AG04450 (cell line): ENCODE measurements around the gene SPATC1L. TPM values are rescaled to one million over a fixed set of nuclear protein-coding genes. Genes with fewer than 3 reads are reported as not detected.

ENCODE experiments used
- CTCF ChIA-PET: fragments of 300-600, 350-600 bp; formaldehyde crosslinking; extraction: SDS; loops from one replicate; lab custom pipeline; 2022; ENCODE audit warnings: antibody characterized with exemption, inconsistent platforms; lab: Charles Lee
- POLR2A ChIA-PET: fragments of 350-600 bp; formaldehyde crosslinking; extraction: SDS; loops from one replicate; lab custom pipeline; 2021; ENCODE audit warnings: antibody characterized with exemption, inconsistent platforms; lab: Yijun Ruan, JAX
- DNase-seq: peaks from one replicate; pipeline ENCODE4 v3.0.0-alpha.2; 2011; ENCODE audit warnings: low read depth, low spot score
- H3K27ac ChIP-seq: one replicate; pipeline ENCODE4 v1.5.1; 2012; ENCODE audit warnings: low read depth, low read length, control low read depth
- H3K27me3 ChIP-seq: one replicate; pipeline ENCODE4 v1.6.0; 2012; ENCODE audit warnings: low read length; ENCODE audit not compliant: control insufficient read depth, insufficient read depth
- H3K4me3 ChIP-seq: 2 replicates; pipeline ENCODE4 v1.5.1; 2011; ENCODE audit warnings: mild to moderate bottlenecking, low read depth, low read length, control low read depth
- H3K9me3 ChIP-seq: 2 replicates; pipeline ENCODE4 v1.5.1; 2012; ENCODE audit warnings: low read length; ENCODE audit not compliant: control insufficient read depth, insufficient read depth
- polyA plus RNA-seq: library from polyadenylated mRNA; depleted of rRNA; stranded (reverse); fragments of >200 nt; gene quantifications from 2 replicates; pipeline ENCODE4 v1.2.3, GENCODE V29; 2011
- TF ChIP-seq, protein P1 (sequence below): IDR thresholded peaks from 2 replicates; pipeline ENCODE4 v1.5.1; 2011; ENCODE audit warnings: low read depth, low read length, control low read depth, inconsistent platforms

SPATC1L gene
- polyA plus RNA-seq, 1 experiment, result 1.6 TPM

DNA sequence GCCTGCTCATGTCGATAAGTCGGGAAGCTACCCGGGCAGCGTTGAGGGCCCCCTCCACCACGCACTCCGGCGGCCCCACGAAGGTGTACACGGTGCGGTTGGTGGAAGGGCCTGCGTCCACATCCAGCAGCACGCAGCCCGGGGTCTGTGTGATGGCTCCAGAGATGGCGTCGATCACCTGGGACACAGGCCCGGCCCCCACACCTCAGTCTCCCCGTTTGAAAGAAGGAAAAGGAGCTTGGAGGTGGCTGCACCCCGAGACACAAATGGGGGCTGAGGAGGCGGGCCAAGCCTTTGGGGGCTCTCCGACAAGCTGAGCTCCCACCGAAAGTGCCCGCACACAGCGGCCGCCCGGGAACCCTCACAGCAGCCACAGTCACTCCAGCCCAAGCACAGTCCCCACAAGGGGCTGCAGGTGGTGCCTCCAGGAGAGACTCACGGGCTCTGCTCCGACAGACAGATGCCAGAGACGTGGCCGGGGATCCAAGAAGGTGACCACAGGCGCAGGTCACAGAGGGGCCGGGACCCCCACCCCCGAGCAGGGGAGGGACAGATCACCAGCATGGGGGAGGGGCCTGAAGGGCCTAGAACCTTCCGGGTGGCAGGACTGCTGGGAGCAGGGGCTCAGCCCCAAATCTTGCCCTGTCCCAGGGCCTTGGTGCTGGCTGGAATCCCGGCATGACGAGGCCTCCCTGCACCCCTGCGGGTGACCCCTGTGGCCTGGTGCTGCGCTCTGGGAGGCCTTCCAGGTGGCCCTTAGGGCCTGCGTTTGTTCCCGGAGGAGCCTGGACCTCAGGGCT, 29.9 kb downstream of the SPATC1L start:
- TF ChIP-seq, protein P1, sequence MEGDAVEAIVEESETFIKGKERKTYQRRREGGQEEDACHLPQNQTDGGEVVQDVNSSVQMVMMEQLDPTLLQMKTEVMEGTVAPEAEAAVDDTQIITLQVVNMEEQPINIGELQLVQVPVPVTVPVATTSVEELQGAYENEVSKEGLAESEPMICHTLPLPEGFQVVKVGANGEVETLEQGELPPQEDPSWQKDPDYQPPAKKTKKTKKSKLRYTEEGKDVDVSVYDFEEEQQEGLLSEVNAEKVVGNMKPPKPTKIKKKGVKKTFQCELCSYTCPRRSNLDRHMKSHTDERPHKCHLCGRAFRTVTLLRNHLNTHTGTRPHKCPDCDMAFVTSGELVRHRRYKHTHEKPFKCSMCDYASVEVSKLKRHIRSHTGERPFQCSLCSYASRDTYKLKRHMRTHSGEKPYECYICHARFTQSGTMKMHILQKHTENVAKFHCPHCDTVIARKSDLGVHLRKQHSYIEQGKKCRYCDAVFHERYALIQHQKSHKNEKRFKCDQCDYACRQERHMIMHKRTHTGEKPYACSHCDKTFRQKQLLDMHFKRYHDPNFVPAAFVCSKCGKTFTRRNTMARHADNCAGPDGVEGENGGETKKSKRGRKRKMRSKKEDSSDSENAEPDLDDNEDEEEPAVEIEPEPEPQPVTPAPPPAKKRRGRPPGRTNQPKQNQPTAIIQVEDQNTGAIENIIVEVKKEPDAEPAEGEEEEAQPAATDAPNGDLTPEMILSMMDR, result no peak
- Histone ChIP-seq H3K4me3 (no peak overlapping the region), H3K27ac (no peak overlapping the region), H3K27me3 (no peaks in the 10 kb centered on the region), H3K9me3 (no peaks in the 10 kb centered on the region; the same call in 1 of the 2 replicates)
- POLR2A ChIA-PET, result no interaction called here
- DNase-seq, result no peak
- CTCF ChIA-PET, result interaction anchor here (1.5 to 2.6 kb wide), 3 partner anchors 11 to 33 kb away, joined by 4 to 31 read pairs (median 5); no protein-coding TSS in a partner anchor

DNA sequence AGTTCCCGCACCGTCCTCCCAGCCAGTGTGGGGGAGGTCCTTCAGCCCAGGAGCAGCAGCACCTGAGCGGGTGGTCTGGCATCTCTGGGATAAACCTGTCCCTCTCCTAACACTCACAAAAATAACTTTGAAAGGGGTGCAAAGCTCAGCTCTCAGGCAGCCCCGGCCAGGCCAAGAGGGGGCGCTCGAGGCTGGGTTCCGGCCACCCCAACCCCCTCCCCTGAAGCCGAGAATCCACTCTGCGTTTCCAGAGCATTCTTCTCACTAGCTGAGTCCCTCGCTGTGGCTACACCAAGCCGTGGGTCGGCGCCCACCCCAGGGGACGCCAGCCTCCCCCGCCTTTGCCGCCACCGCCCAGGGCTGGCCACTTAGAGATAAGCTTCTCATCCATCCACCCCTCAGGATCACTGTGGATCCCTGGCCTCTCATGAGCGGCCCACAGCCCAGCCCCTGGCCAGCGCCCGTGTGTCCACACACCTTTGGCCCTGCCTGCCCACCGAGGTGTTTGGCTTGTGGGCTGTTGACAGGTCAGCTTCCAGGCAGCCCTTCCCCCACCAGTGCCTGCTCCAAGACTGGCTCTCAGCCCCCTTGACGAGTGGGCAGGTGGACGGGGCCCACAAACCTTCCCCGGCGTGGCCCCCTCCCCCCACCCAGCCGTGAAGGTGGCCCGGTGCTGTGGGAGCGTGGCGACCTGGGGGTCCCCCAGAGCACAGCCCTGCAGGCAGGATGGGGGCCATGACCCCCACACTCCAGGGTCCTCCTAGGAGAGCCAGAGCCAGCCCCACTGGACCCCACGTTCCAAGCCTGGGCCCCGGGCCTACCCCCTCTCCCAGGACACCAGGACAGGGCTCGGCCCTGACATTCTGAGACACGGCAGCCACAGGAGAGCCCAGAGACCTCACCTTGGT, 30.8 kb downstream of the SPATC1L start:
- H3K4me3 ChIP-seq, result no peak overlapping the region
- no peak for DNase-seq
- no peaks in the 10 kb centered on the region for H3K27me3 ChIP-seq
- TF ChIP-seq, protein P1, result peak; percentile 84
- ChIA-PET POLR2A (interaction anchor here (0.7 to 1.0 kb wide), 2 partner anchors 74 to 132 kb away, joined by 3 read pairs; partner anchors contain the start of genes MCM3AP and YBEY), CTCF (interaction anchor here (0.6 to 2.6 kb wide), 16 partner anchors 8 to 481 kb away, joined by 3 to 31 read pairs (median 4); a partner anchor contains a TSS)
- H3K9me3 ChIP-seq, result no peaks in the 10 kb centered on the region; the same call in 1 of the 2 replicates
- no peak overlapping the region for H3K27ac ChIP-seq

DNA sequence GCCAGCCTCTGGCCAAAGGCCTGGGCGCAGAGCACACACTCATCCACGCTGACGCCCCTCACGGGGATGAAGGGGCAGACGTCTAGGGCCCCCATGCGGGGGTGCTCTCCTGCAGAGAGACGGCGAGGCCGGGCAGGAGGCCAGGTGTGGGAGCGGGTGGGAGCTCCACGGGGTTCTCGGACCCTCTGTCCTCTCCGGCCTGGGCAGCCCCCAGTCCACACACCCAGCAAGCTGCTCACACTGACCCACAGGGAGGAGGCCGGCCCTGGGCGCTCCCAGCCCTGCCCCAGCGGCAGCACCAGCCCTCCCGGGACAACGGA, 31.4 kb downstream of the SPATC1L start:
- CTCF ChIA-PET, result interaction anchor here (0.6 to 2.6 kb wide), 15 partner anchors 10 to 482 kb away, joined by 3 to 31 read pairs (median 4); a partner anchor contains a TSS
- TF ChIP-seq, protein P1, result no peak
- no peak for DNase-seq
- Histone ChIP-seq H3K27me3 (no peaks in the 10 kb centered on the region), H3K9me3 (no peaks in the 10 kb centered on the region; the same call in 1 of the 2 replicates), H3K27ac (no peak overlapping the region), H3K4me3 (no peak overlapping the region)
- POLR2A ChIA-PET, result interaction anchor here (1.0 kb wide), 1 partner anchor 133 kb away, joined by 3 read pairs; the partner anchor contains the start of genes MCM3AP and YBEY

DNA sequence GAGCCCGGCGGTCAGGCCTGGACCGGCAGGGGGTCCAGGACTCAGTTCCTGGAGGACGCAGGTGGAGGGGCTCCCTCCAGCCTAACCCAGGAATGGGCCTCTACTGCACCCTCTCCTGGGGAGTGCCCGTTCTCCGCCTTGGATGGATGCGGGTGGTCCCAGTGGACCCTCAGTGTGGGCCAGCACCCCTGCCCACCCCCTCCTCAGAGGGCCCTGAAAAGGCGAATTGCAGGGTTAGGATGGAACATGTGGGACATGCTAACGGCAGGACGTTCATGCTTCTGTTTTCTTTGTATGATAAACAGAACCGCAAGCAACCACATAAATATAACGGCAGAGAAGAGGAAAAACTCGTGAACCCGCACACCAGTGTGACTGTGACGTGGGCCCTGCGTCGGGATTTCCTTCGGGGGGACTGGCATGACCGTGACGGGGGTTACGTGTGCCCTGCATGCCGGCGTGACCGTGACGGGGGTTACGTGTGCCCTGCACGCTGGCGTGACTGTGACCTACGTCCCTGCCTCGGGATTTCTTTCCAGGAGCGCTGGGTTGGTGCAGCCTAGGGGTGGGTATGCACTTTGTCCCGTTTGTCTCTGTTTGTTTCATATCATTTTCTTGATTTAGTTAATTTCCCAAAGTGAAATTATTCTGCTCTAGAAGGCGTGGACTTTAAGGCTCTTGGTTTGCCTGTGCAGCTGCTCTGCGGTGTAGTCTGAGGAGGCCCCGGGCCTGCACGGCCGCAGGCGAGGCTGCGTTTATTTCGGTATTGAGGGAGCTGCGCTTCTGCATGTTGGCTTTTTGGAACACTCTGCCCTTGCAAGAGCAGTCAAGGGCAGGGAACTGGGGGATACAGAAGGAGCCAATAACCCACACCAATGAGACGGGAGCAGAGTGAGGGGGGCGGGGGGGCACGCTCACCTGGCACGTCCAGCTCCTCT, 32.0 kb downstream of the SPATC1L start:
- CTCF ChIA-PET, result interaction anchor here (1.1 to 2.6 kb wide), 12 partner anchors 9 to 174 kb away, joined by 3 to 31 read pairs (median 5); a partner anchor contains a TSS

More for the DNA sequence above, 32.0 kb downstream of the SPATC1L start:
- Histone ChIP-seq H3K27ac (no peak overlapping the region), H3K4me3 (no peak overlapping the region), H3K27me3 (no peaks in the 10 kb centered on the region), H3K9me3 (no peaks in the 10 kb centered on the region; the same call in 1 of the 2 replicates)
- POLR2A ChIA-PET, result no interaction called here
- DNase-seq, result no peak
- TF ChIP-seq, protein P1, result no peak
